ENCODE results near the gene SYNDIG1. TPM values are rescaled to one million over a fixed set of nuclear protein-coding genes. Genes with fewer than 3 reads are reported as not detected.

Gene SYNDIG1
- total RNA-seq, 4 donors from 2014 or later, result 8.3 to 12.4 (median 10.2) TPM

DNA sequence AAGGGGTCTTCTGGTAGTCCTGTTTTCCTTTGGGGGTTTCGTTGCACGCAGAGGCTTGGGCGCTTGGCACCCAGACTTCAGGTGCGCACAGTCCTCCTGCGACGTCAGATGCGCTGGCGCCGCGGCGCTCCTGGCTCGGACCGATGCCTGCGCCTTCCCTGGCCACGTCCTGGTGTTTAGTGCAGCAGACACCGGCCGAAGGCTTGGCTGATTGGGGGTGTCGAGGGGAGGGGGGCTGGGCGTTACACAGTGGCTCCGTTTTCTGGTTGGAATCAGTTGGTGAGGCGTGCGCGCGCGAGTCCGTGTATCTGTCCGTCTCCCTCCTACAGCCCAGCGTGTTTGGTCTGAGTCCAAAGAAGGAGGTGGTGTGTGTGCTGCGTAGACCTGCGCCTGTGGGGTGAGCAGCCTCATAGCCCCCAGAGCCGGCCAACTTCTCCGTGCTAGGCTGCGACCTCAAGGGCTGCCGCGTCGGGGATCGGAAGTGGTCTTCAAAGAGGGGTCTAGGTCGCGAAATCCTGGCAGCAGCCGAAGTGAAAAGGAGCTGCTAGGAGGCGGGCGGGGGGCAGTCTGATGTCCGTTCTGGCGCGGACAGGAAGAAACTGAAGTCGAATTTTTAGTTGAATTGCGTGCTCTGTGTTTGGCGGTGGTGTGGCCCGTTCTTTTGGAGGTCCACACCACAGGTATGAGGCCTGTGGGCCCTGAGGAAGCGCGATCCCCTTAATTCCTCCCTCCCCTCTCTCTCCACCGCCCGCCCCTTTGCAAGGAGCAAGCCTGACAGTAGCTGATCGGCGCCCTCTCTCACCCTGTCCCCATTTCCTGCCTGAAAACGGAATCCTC is 1.5 kb downstream of the SYNDIG1 start:
- WGBS, 2 donors, result 2 to 4% methylated on average over 37 to 42 of the region's 56 CpGs
- Histone ChIP-seq H3K9me3 (no peaks in the 10 kb centered on the region), H3K4me1 (peaks cover 9 to 13% of the 10 kb centered on the region in 2 donors), H3K4me3 (replicated peaks in 1 of 3) (peak overlapping the region; percentile 22 to 64 (median 47)), H3K36me3 (no peaks in the 10 kb centered on the region), H3K27me3 (no peaks in the 10 kb centered on the region), H3K27ac (peak overlapping the region in 1 of 3 donors; percentile 76)
- intact Hi-C loops (cut with DNase I), result no loop called here
- DNase-seq, result peak; percentile 24 to 28
- TF ChIP-seq, protein P1, sequence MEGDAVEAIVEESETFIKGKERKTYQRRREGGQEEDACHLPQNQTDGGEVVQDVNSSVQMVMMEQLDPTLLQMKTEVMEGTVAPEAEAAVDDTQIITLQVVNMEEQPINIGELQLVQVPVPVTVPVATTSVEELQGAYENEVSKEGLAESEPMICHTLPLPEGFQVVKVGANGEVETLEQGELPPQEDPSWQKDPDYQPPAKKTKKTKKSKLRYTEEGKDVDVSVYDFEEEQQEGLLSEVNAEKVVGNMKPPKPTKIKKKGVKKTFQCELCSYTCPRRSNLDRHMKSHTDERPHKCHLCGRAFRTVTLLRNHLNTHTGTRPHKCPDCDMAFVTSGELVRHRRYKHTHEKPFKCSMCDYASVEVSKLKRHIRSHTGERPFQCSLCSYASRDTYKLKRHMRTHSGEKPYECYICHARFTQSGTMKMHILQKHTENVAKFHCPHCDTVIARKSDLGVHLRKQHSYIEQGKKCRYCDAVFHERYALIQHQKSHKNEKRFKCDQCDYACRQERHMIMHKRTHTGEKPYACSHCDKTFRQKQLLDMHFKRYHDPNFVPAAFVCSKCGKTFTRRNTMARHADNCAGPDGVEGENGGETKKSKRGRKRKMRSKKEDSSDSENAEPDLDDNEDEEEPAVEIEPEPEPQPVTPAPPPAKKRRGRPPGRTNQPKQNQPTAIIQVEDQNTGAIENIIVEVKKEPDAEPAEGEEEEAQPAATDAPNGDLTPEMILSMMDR (IDR thresholded peaks at IDR 0.05), result no peak
- TF ChIP-seq POLR2A (IDR thresholded peaks at IDR 0.05), result no peak

DNA sequence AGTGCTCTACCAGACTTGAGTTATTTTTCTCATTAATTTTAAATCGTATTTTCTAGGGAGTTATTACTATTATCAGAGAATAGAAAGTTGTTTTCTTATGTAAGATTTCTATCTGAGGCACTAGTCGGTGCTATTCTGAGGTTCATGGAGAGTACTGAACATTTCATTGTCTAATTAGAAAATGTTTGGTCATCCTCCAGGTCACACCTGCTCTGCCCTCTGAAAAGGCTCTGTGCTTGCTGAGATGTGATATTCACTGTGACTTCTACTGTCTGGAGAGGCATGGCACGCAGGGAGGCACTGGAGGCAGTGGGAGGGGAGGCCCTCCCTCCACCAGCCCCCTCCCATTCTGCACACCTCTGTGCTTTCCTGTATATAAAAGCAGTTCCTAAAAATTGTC is 3.0 kb downstream of the SYNDIG1 start:
- Histone ChIP-seq H3K27me3 (no peaks in the 10 kb centered on the region), H3K4me3 (replicated peaks in 1 of 3) (no peak overlapping the region), H3K36me3 (no peaks in the 10 kb centered on the region), H3K27ac (no peak overlapping the region), H3K4me1 (peaks cover 9 to 13% of the 10 kb centered on the region in 2 donors), H3K9me3 (no peaks in the 10 kb centered on the region)
- no peak for TF ChIP-seq POLR2A (IDR thresholded peaks at IDR 0.05)
- TF ChIP-seq, protein P1 (IDR thresholded peaks at IDR 0.05), result no peak
- intact Hi-C loops (cut with DNase I), result no loop called here
- DNase-seq, result no peak
- 87% methylated on average over 3 of the region's 3 CpGs for WGBS, 2 donors

DNA sequence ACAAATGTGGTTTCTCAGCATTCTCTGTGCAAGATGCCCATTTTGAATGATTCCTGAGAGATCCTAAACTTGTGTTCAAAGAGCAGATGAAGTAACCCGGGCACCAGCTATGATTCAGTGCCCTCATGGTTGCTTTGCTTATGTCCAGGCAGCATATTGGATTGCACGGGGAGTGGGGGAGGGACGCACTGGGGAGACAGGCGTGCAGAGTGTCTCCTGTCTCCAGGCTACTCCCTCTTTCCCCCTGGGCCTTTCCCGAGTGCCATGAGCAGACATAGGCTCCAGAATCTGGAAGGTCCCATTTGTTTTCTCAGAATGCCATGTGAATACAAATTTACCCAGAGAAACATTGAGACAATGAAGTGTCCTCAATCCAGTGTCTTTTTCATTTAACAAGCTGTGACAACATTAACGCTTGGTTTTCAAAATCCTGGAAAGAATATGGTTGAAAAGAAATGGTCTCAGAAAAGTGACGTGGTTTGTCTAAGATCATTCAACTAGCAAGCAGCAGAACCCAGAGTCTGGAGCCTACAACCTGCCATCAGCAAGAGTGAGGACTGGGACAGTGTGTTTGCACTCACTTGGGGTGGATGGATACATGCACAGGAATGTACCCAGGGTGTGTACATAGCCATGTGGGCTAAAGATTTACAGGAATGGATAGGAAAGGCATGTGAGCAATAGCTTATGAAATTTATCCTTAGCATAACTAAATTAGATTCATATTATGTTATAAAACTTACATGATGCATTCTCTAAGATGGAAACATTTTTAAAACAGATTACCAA is 4.2 kb downstream of the SYNDIG1 start:
- no peaks in the 10 kb centered on the region for H3K27me3 ChIP-seq
- H3K27ac ChIP-seq, result no peak overlapping the region
- no peak for TF ChIP-seq POLR2A (IDR thresholded peaks at IDR 0.05)
- TF ChIP-seq, protein P1 (IDR thresholded peaks at IDR 0.05), result no peak
- DNase-seq, result no peak
- intact Hi-C loops (cut with DNase I), result no loop called here
- no peaks in the 10 kb centered on the region for H3K9me3 ChIP-seq
- no peak overlapping the region for H3K4me3 ChIP-seq (replicated peaks in 1 of 3)
- H3K4me1 ChIP-seq, result peaks cover 3 to 5% of the 10 kb centered on the region in 2 donors
- WGBS, 2 donors, result 86 to 89% methylated on average over 7 of the region's 7 CpGs
- H3K36me3 ChIP-seq, result no peaks in the 10 kb centered on the region

DNA sequence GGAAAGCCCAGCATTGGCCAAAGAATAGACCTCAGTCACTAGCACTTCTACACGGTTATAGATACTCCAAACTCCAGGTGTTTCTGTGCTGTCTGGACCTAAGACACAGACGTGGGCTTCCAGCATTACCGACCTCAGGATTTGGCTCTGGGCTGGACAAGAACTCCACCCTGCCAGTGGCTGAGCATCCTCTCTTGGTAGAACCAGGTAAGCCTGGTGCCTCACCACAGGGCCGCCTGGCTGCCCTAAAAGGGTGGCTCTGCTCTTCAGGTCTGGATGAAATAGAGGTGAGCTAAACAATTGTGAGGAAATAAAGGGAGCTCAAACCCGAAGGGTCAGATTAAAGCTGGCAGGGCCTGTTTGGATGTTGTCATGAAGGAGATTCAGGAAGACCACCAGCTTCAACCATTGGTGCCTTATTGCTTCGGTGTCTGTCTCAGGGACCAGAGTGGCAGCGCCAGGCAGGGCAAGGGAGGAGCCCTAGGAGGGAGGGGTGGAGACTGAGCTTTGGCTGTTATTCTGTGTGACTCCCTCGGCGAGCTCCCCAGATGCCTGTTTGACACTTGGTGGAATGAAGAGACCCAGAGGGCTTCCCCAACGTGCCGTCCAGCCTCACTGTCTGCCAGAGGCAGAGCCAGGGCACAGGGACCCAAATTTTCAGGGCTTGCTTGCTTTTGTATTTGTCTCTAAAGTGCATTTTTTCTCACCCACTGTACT is 8.6 kb downstream of the SYNDIG1 start:
- H3K27me3 ChIP-seq, result no peaks in the 10 kb centered on the region
- 73 to 86% methylated on average over 8 to 11 of the region's 11 CpGs for WGBS, 2 donors
- no peaks in the 10 kb centered on the region for H3K9me3 ChIP-seq
- no peaks in the 10 kb centered on the region for H3K36me3 ChIP-seq
- intact Hi-C loops (cut with DNase I), result no loop called here
- H3K4me1 ChIP-seq, result no peaks in the 10 kb centered on the region
- DNase-seq, result no peak
- H3K27ac ChIP-seq, result no peak overlapping the region
- H3K4me3 ChIP-seq (replicated peaks in 1 of 3), result no peak overlapping the region
- TF ChIP-seq, protein P1 (IDR thresholded peaks at IDR 0.05), result no peak
- TF ChIP-seq POLR2A (IDR thresholded peaks at IDR 0.05), result no peak
